H9 (cell line): ENCODE measurements around the gene CEP44. TPM values are rescaled to one million over a fixed set of nuclear protein-coding genes. Genes with fewer than 3 reads are reported as not detected.

ENCODE experiments used
- DNase-seq: peaks from one replicate; pipeline ENCODE4 v3.0.0-alpha.2; 2017
- H2AFZ ChIP-seq: one replicate; pipeline ENCODE4 v1.6.1; 2013; ENCODE audit warnings: mild to moderate bottlenecking, low read length, control low read depth, moderate library complexity
- H2AK5ac ChIP-seq: 2 replicates; pipeline ENCODE4 v1.6.1; 2013; ENCODE audit warnings: low read length, control low read depth, mixed read lengths; ENCODE audit not compliant: insufficient read length
- H2BK120ac ChIP-seq: one replicate; pipeline ENCODE4 v1.6.1; 2013; ENCODE audit warnings: low read depth, mild to moderate bottlenecking, low read length, control low read depth, inconsistent platforms; ENCODE audit not compliant: poor library complexity, severe bottlenecking
- H2BK12ac ChIP-seq: 2 replicates; pipeline ENCODE4 v1.6.1; 2013; ENCODE audit warnings: low read length, control low read depth, mixed read lengths, low read depth; ENCODE audit not compliant: insufficient read length
- H2BK15ac ChIP-seq: 2 replicates; pipeline ENCODE4 v1.6.1; 2013; ENCODE audit warnings: low read depth, low read length, control low read depth
- H2BK20ac ChIP-seq: one replicate; pipeline ENCODE4 v1.6.1; 2013; ENCODE audit warnings: low read depth, mild to moderate bottlenecking, low read length, control low read depth, inconsistent platforms; ENCODE audit not compliant: poor library complexity, severe bottlenecking
- H2BK5ac ChIP-seq: 2 replicates; pipeline ENCODE4 v1.6.1; 2013; ENCODE audit warnings: low read length, control low read depth, mixed read lengths; ENCODE audit not compliant: insufficient read length
- H3K14ac ChIP-seq: 2 replicates; pipeline ENCODE4 v1.6.1; 2013; ENCODE audit warnings: low read length, control low read depth; ENCODE audit not compliant: insufficient read depth
- H3K18ac ChIP-seq: 2 replicates; pipeline ENCODE4 v1.6.1; 2013; ENCODE audit warnings: low read depth, mild to moderate bottlenecking, mixed read lengths, low read length, control low read depth; ENCODE audit not compliant: insufficient read length
- H3K23ac ChIP-seq: 2 replicates; pipeline ENCODE4 v1.6.1; 2013; ENCODE audit warnings: low read length, control low read depth, mixed read lengths, low read depth; ENCODE audit not compliant: insufficient read length
- H3K23me2 ChIP-seq: 2 replicates; pipeline ENCODE4 v1.6.1; 2013; ENCODE audit warnings: low read depth, mild to moderate bottlenecking, mixed read lengths, low read length, control low read depth; ENCODE audit not compliant: insufficient read length, poor library complexity, severe bottlenecking
- H3K27ac ChIP-seq: 2 replicates; pipeline ENCODE4 v1.5.1; 2013; ENCODE audit warnings: low read length, control low read depth, mixed read lengths, low read depth; ENCODE audit not compliant: insufficient read length
- H3K27me3 ChIP-seq: 2 replicates; pipeline ENCODE4 v1.6.1; 2013; ENCODE audit warnings: low read length, control low read depth, inconsistent platforms; ENCODE audit not compliant: insufficient read depth
- H3K4ac ChIP-seq: 2 replicates; pipeline ENCODE4 v1.6.1; 2013; ENCODE audit warnings: low read depth, mild to moderate bottlenecking, control low read depth, inconsistent platforms, low read length, moderate library complexity
- H3K4me1 ChIP-seq: 2 replicates; pipeline ENCODE4 v1.6.1; 2013; ENCODE audit warnings: low read length, control low read depth, inconsistent platforms; ENCODE audit not compliant: insufficient read depth
- H3K4me2 ChIP-seq: 2 replicates; pipeline ENCODE4 v1.6.1; 2013; ENCODE audit warnings: low read length, control low read depth, mixed read lengths; ENCODE audit not compliant: insufficient read length, insufficient read depth
- H3K56ac ChIP-seq: 2 replicates; pipeline ENCODE4 v1.6.1; 2013; ENCODE audit warnings: low read depth, mild to moderate bottlenecking, mixed read lengths, low read length, control low read depth; ENCODE audit not compliant: insufficient read length
- H3K79me1 ChIP-seq: 2 replicates; pipeline ENCODE4 v1.6.1; 2013; ENCODE audit warnings: low read depth, mild to moderate bottlenecking, moderate library complexity, low read length, control low read depth, inconsistent platforms; ENCODE audit not compliant: insufficient read depth, poor library complexity, severe bottlenecking
- H3K79me2 ChIP-seq: 2 replicates; pipeline ENCODE4 v1.6.1; 2013; ENCODE audit warnings: low read length, control low read depth, inconsistent platforms; ENCODE audit not compliant: insufficient read depth
- H3K9ac ChIP-seq: 2 replicates; pipeline ENCODE4 v1.6.1; 2013; ENCODE audit warnings: low read length, control low read depth, mixed read lengths; ENCODE audit not compliant: insufficient read length; ENCODE audit errors: extremely low read depth
- H3K9me3 ChIP-seq: one replicate; pipeline ENCODE4 v1.6.1; 2013; ENCODE audit warnings: low read depth, low read length, inconsistent platforms; ENCODE audit not compliant: control insufficient read depth
- H3T11ph ChIP-seq: one replicate; pipeline ENCODE4 v1.6.1; 2013; ENCODE audit warnings: mild to moderate bottlenecking, low read length, control low read depth, inconsistent platforms
- H4K20me1 ChIP-seq: one replicate; pipeline ENCODE4 v1.6.1; 2013; ENCODE audit not compliant: control insufficient read depth, insufficient read length, insufficient read depth
- H4K5ac ChIP-seq: 2 replicates; pipeline ENCODE4 v1.6.1; 2013; ENCODE audit warnings: low read depth, mild to moderate bottlenecking, mixed read lengths, low read length, control low read depth; ENCODE audit not compliant: insufficient read length
- H4K8ac ChIP-seq: replicated peaks from 2 replicates; pipeline ENCODE4 v1.6.1; 2013; ENCODE audit warnings: low read length, control low read depth, mixed read lengths, low read depth; ENCODE audit not compliant: insufficient read length
- H4K91ac ChIP-seq: 2 replicates; pipeline ENCODE4 v1.6.1; 2013; ENCODE audit warnings: low read depth, mild to moderate bottlenecking, moderate library complexity, mixed read lengths, low read length, control low read depth; ENCODE audit not compliant: insufficient read length
- H3K27ac Mint-ChIP-seq, 3 experiments: 2 replicates in 2 of 3; 3 replicates in 1 of 3; pipeline ENCODE4 v1.8.0; 2020 to 2021; ENCODE audit warnings: mixed read lengths in 3 of 3, mild to moderate bottlenecking in 1 of 3, moderate library complexity in 1 of 3
- H3K27me3 Mint-ChIP-seq: 2 replicates; pipeline ENCODE4 v1.8.0; 2021; ENCODE audit warnings: low read depth, mild to moderate bottlenecking, moderate library complexity, mixed read lengths
- H3K36me3 Mint-ChIP-seq, 3 experiments: 2 replicates in 2 of 3; 3 replicates in 1 of 3; pipeline ENCODE4 v1.8.0; 2020 to 2021; ENCODE audit warnings: low read depth in 3 of 3, mixed read lengths in 3 of 3; ENCODE audit not compliant: insufficient read depth in 1 of 3
- H3K4me1 Mint-ChIP-seq, 2 experiments: 2 replicates each; pipeline ENCODE4 v1.8.0; 2020; ENCODE audit warnings: mixed read lengths in 2 of 2
- H3K4me3 Mint-ChIP-seq, 2 experiments: 2 replicates in 1 of 2; 3 replicates in 1 of 2; pipeline ENCODE4 v1.8.0; 2020 to 2021; ENCODE audit warnings: mild to moderate bottlenecking in 2 of 2, mixed read lengths in 2 of 2, moderate library complexity in 1 of 2
- H3K9me3 Mint-ChIP-seq, 2 experiments: 2 replicates in 1 of 2; 3 replicates in 1 of 2; pipeline ENCODE4 v1.8.0; 2020; ENCODE audit warnings: mild to moderate bottlenecking in 2 of 2, mixed read lengths in 2 of 2, moderate library complexity in 1 of 2
- CTCF ChIP-seq: fragments of 200-600 bp; sonication (generic); conservative IDR thresholded peaks from 3 replicates; pipeline ENCODE4 v1.8.0; 2021; ENCODE audit warnings: antibody characterized with exemption, mild to moderate bottlenecking
- WGBS: extraction: QIAGEN DNeasy Blood & Tissue Kit; methylation state at CpG from one replicate; pipeline ENCODE4 v1.1.7; 2013; ENCODE audit warnings: missing lambda C conversion rate, low lambda C conversion rate, mixed read lengths; ENCODE audit not compliant: insufficient read length; ENCODE audit errors: extremely low coverage; 5-methylcytosine and 5-hydroxymethylcytosine counted together
- total RNA-seq: library from RNA; stranded (reverse); gene quantifications from 2 replicates; pipeline ENCODE4 v1.2.1, GENCODE V29; 2021

Gene CEP44
- total RNA-seq, 1 experiment from 2014 or later: 16.5 TPM

GRCh38 chr4:174357321-174357720 is 73.6 kb downstream of the CEP44 start:
- Histone ChIP-seq H2BK12ac (no peak overlapping the region), H4K5ac (no peak overlapping the region), H3K9me3 (no peaks in the 10 kb centered on the region), H3K9ac (no peak overlapping the region), H3K14ac (no peak overlapping the region), H3K27ac (no peak overlapping the region), H3K4me1 (no peaks in the 10 kb centered on the region), H4K20me1 (no peaks in the 10 kb centered on the region), H4K8ac (no peak overlapping the region), H2BK20ac (no peak overlapping the region), H3K18ac (no peak overlapping the region), H2BK120ac (no peak overlapping the region), H3T11ph (no peak overlapping the region), H4K91ac (no peak overlapping the region), H3K79me2 (no peaks in the 10 kb centered on the region), H3K4me2 (no peak overlapping the region), H3K79me1 (no peaks in the 10 kb centered on the region), H3K4ac (no peak overlapping the region), H3K56ac (no peak overlapping the region), H2BK5ac (no peak overlapping the region), H3K27me3 (no peaks in the 10 kb centered on the region), H2AK5ac (no peak overlapping the region), H3K23me2 (no peaks in the 10 kb centered on the region), H2BK15ac (no peak overlapping the region), H3K23ac (no peak overlapping the region), H2AFZ (no peak overlapping the region)
- Mint-ChIP-seq H3K27me3 (no peaks in the 10 kb centered on the region), H3K36me3 (peaks cover 0 to 6% (median 3%) of the 10 kb centered on the region in 3 experiments; a peak in 4 of 7 replicates), H3K27ac (no peak overlapping the region), H3K4me1 (no peaks in the 10 kb centered on the region), H3K9me3 (peaks cover 2 to 4% of the 10 kb centered on the region in 2 experiments; a peak in 2 of 5 replicates), H3K4me3 (no peak overlapping the region)
- WGBS: no CpG with 5 or more reads among the region's 4 CpGs
- TF ChIP-seq CTCF: no peak
- no peak for DNase-seq
